ENCODE data around the gene TSKS. TPM values are rescaled to one million over a fixed set of nuclear protein-coding genes. Genes with fewer than 3 reads are reported as not detected.

The TSKS gene
- total RNA-seq, 1 experiment from 2014 or later: 0.28 TPM

DNA sequence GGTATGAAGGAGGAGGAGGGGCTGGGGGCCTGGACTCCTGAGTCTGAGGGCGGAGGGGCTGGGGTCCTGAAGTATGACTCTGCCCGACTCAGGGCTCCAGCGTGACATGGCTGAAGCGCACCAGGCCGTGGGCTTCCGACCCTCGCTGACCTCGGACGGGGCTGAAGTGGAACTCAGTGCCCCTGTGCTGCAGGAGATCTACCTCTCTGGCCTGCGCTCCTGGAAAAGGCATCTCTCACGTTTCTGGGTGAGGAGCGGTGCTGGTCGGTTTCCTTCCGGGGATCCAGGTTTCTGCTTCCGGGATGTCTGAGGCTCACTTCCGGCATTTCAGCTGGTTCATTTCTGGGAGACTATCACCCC, 71.0 kb downstream of the TSKS start:
- no peak overlapping the region for H4K8ac ChIP-seq (replicated peaks; ENCODE audit: insufficient read length, low read depth, low read length)
- Mint-ChIP-seq H3K4me3 (peak overlapping the region; percentile 83 to 98), H3K27me3 (ENCODE audit: low read depth) (no peaks in the 10 kb centered on the region; the same call in 1 of the 2 replicates), H3K9me3 (peaks cover 0 to 3% of the 10 kb centered on the region in 2 experiments; a peak in 1 of 5 replicates), H3K36me3 (ENCODE audit: insufficient read depth in 1 of 3, low read depth in 3 of 3) (peaks cover 17 to 42% (median 34%) of the 10 kb centered on the region in 3 experiments), H3K27ac (peak overlapping the region in 1 of 3 experiments; percentile 34; a peak in 1 of 7 replicates), H3K4me1 (peaks cover 21 to 37% of the 10 kb centered on the region in 2 experiments)
- H3K79me2 ChIP-seq (ENCODE audit: insufficient read depth, low read length): no peaks in the 10 kb centered on the region
- H3K18ac ChIP-seq (ENCODE audit: insufficient read length, low read depth, low read length): no peak overlapping the region
- no peak overlapping the region for H3K9ac ChIP-seq (ENCODE audit: extremely low read depth, insufficient read length, low read length)
- no peak overlapping the region for H2BK120ac ChIP-seq (ENCODE audit: low read depth, low read length, poor library complexity, severe bottlenecking)
- H2BK20ac ChIP-seq (ENCODE audit: low read depth, low read length, poor library complexity, severe bottlenecking): no peak overlapping the region
- no peak overlapping the region for H4K91ac ChIP-seq (ENCODE audit: insufficient read length, low read depth, low read length)
- H3K56ac ChIP-seq (ENCODE audit: insufficient read length, low read depth, low read length): no peak overlapping the region
- H3K27me3 ChIP-seq (ENCODE audit: insufficient read depth, low read length): no peaks in the 10 kb centered on the region
- TF ChIP-seq, protein P1, sequence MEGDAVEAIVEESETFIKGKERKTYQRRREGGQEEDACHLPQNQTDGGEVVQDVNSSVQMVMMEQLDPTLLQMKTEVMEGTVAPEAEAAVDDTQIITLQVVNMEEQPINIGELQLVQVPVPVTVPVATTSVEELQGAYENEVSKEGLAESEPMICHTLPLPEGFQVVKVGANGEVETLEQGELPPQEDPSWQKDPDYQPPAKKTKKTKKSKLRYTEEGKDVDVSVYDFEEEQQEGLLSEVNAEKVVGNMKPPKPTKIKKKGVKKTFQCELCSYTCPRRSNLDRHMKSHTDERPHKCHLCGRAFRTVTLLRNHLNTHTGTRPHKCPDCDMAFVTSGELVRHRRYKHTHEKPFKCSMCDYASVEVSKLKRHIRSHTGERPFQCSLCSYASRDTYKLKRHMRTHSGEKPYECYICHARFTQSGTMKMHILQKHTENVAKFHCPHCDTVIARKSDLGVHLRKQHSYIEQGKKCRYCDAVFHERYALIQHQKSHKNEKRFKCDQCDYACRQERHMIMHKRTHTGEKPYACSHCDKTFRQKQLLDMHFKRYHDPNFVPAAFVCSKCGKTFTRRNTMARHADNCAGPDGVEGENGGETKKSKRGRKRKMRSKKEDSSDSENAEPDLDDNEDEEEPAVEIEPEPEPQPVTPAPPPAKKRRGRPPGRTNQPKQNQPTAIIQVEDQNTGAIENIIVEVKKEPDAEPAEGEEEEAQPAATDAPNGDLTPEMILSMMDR (conservative IDR thresholded peaks at IDR 0.05): no peak
- no peak overlapping the region for H3T11ph ChIP-seq (ENCODE audit: low read length)
- no peaks in the 10 kb centered on the region for H3K9me3 ChIP-seq (ENCODE audit: control insufficient read depth, low read depth, low read length)
- no peak overlapping the region for H3K23ac ChIP-seq (ENCODE audit: insufficient read length, low read depth, low read length)
- H3K27ac ChIP-seq (ENCODE audit: insufficient read length, low read depth, low read length): no peak overlapping the region
- peak overlapping the region; percentile 98 for H3K4me2 ChIP-seq (ENCODE audit: insufficient read depth, insufficient read length, low read length)
- H4K5ac ChIP-seq (ENCODE audit: insufficient read length, low read depth, low read length): no peak overlapping the region
- WGBS (ENCODE audit: extremely low coverage, insufficient read length, low lambda C conversion rate): no CpG with 5 or more reads among the region's 16 CpGs
- H3K14ac ChIP-seq (ENCODE audit: insufficient read depth, low read length): no peak overlapping the region
- no peak for DNase-seq
- no peak overlapping the region for H3K4ac ChIP-seq (ENCODE audit: low read depth, low read length)
- H2BK5ac ChIP-seq (ENCODE audit: insufficient read length, low read length): no peak overlapping the region
- H2BK15ac ChIP-seq (ENCODE audit: low read depth, low read length): no peak overlapping the region
- no peaks in the 10 kb centered on the region for H4K20me1 ChIP-seq (ENCODE audit: control insufficient read depth, insufficient read depth, insufficient read length)
- H3K23me2 ChIP-seq (ENCODE audit: insufficient read length, low read depth, low read length, poor library complexity, severe bottlenecking): peaks cover 19% of the 10 kb centered on the region
- H2AK5ac ChIP-seq (ENCODE audit: insufficient read length, low read length): no peak overlapping the region
- H3K4me1 ChIP-seq (ENCODE audit: insufficient read depth, low read length): peaks cover 10% of the 10 kb centered on the region; the same call in 1 of the 2 replicates
- H3K79me1 ChIP-seq (ENCODE audit: insufficient read depth, low read depth, low read length, poor library complexity, severe bottlenecking): no peaks in the 10 kb centered on the region
- no peak overlapping the region for H2AFZ ChIP-seq (ENCODE audit: low read length)
- no peak overlapping the region for H2BK12ac ChIP-seq (ENCODE audit: insufficient read length, low read depth, low read length)

All from H9 (cell line).